Activated naive CD4-positive, alpha-beta T cell treated with anti-CD3 and anti-CD28 coated beads, Interleukin-2, amount 50 U/mL, for 24 hours (primary cell): ENCODE results near the gene VAMP1.

Experiments
- H3K27ac Mint-ChIP-seq: one replicate; pipeline ENCODE4 v1.8.0; 2021; ENCODE audit warnings: mild to moderate bottlenecking, mixed read lengths
- H3K27me3 Mint-ChIP-seq: one replicate; pipeline ENCODE4 v1.8.0; 2021; ENCODE audit warnings: mixed read lengths
- H3K36me3 Mint-ChIP-seq: one replicate; pipeline ENCODE4 v1.8.0; 2021; ENCODE audit warnings: mixed read lengths
- H3K4me1 Mint-ChIP-seq: one replicate; pipeline ENCODE4 v1.8.0; 2021; ENCODE audit warnings: mixed read lengths
- H3K4me3 Mint-ChIP-seq: one replicate; pipeline ENCODE4 v1.8.0; 2021; ENCODE audit warnings: mild to moderate bottlenecking, mixed read lengths
- H3K9me3 Mint-ChIP-seq: one replicate; pipeline ENCODE4 v1.8.0; 2021; ENCODE audit warnings: mixed read lengths

VAMP1 gene

GRCh38 chr12:6462234-6462995 is 8.1 kb downstream of the VAMP1 start:
- peak overlapping the region; percentile 82 for H3K4me3 Mint-ChIP-seq
- no peaks in the 10 kb centered on the region for H3K9me3 Mint-ChIP-seq
- no peaks in the 10 kb centered on the region for H3K27me3 Mint-ChIP-seq
- peaks cover 42% of the 10 kb centered on the region for H3K36me3 Mint-ChIP-seq
- H3K27ac Mint-ChIP-seq = peak overlapping the region; percentile 99
- H3K4me1 Mint-ChIP-seq = peaks cover 88% of the 10 kb centered on the region

- Mint-ChIP-seq H3K9me3 (no peaks in the 10 kb centered on the region), H3K27ac (peak overlapping the region; percentile 99), H3K27me3 (no peaks in the 10 kb centered on the region), H3K36me3 (peaks cover 47% of the 10 kb centered on the region), H3K4me1 (peaks cover 87% of the 10 kb centered on the region), H3K4me3 (peak overlapping the region; percentile 82)
Measured at GRCh38 chr12:6461401-6462233, 8.9 kb downstream of the VAMP1 start.

- Mint-ChIP-seq H3K27me3 (no peaks in the 10 kb centered on the region), H3K4me3 (peak overlapping the region; percentile 82), H3K4me1 (peaks cover 82% of the 10 kb centered on the region), H3K27ac (peak overlapping the region; percentile 99), H3K9me3 (no peaks in the 10 kb centered on the region), H3K36me3 (peaks cover 48% of the 10 kb centered on the region)
Measured at GRCh38 chr12:6460751-6461371, 9.6 kb downstream of the VAMP1 start.

- H3K27me3 Mint-ChIP-seq = no peaks in the 10 kb centered on the region
- peaks cover 78% of the 10 kb centered on the region for H3K4me1 Mint-ChIP-seq
- H3K4me3 Mint-ChIP-seq = peak overlapping the region; percentile 31
- H3K27ac Mint-ChIP-seq = peak overlapping the region; percentile 87
- H3K36me3 Mint-ChIP-seq = peaks cover 47% of the 10 kb centered on the region
- H3K9me3 Mint-ChIP-seq = no peaks in the 10 kb centered on the region
Measured at GRCh38 chr12:6459004-6459337, 11.5 kb downstream of the VAMP1 start.

- H3K4me3 Mint-ChIP-seq = peak overlapping the region; percentile 31
- H3K27me3 Mint-ChIP-seq = no peaks in the 10 kb centered on the region
- H3K27ac Mint-ChIP-seq = peak overlapping the region; percentile 87
- H3K9me3 Mint-ChIP-seq = no peaks in the 10 kb centered on the region
- peaks cover 45% of the 10 kb centered on the region for H3K36me3 Mint-ChIP-seq
- peaks cover 78% of the 10 kb centered on the region for H3K4me1 Mint-ChIP-seq
Measured at GRCh38 chr12:6458281-6459003, 12.0 kb downstream of the VAMP1 start.

- Mint-ChIP-seq H3K27me3 (no peaks in the 10 kb centered on the region), H3K27ac (peak overlapping the region; percentile 88), H3K4me3 (no peak overlapping the region), H3K9me3 (no peaks in the 10 kb centered on the region), H3K4me1 (peaks cover 76% of the 10 kb centered on the region), H3K36me3 (peaks cover 44% of the 10 kb centered on the region)
Measured at GRCh38 chr12:6457220-6457945, 13.1 kb downstream of the VAMP1 start.

GRCh38 chr12:6452944-6453630 is 17.4 kb downstream of the VAMP1 start:
- H3K36me3 Mint-ChIP-seq = peaks cover 28% of the 10 kb centered on the region
- no peaks in the 10 kb centered on the region for H3K9me3 Mint-ChIP-seq
- peaks cover 65% of the 10 kb centered on the region for H3K4me1 Mint-ChIP-seq

GRCh38 chr12:6452245-6452943 is 18.1 kb downstream of the VAMP1 start:
- peaks cover 29% of the 10 kb centered on the region for H3K36me3 Mint-ChIP-seq

More at GRCh38 chr12:6452944-6453630, 17.4 kb downstream of the VAMP1 start:
- Mint-ChIP-seq H3K27ac (peak overlapping the region; percentile 100), H3K27me3 (no peaks in the 10 kb centered on the region), H3K4me3 (peak overlapping the region; percentile 100)

GRCh38 chr12:6451348-6452244 is 18.9 kb downstream of the VAMP1 start, which contains the start of gene TAPBPL:
Gene TAPBPL, plus strand, starts transcription at chr12:6452042. Its CDS starts 207 bp downstream, at chr12:6452249.
- Mint-ChIP-seq H3K27me3 (no peaks in the 10 kb centered on the region), H3K4me3 (peak within 1 kb of the TSS; percentile 100), H3K27ac (peak within 1 kb of the TSS; percentile 100), H3K9me3 (no peaks in the 10 kb centered on the region), H3K36me3 (peaks cover 23% of the 10 kb centered on the region), H3K4me1 (peaks cover 70% of the 10 kb centered on the region)

More at GRCh38 chr12:6452245-6452943, 18.1 kb downstream of the VAMP1 start:
- peak overlapping the region; percentile 100 for H3K27ac Mint-ChIP-seq
- H3K4me3 Mint-ChIP-seq = peak overlapping the region; percentile 100
- H3K27me3 Mint-ChIP-seq = no peaks in the 10 kb centered on the region
- no peaks in the 10 kb centered on the region for H3K9me3 Mint-ChIP-seq
- H3K4me1 Mint-ChIP-seq = peaks cover 69% of the 10 kb centered on the region

GRCh38 chr12:6450869-6451347 is 19.6 kb downstream of the VAMP1 start:
- H3K9me3 Mint-ChIP-seq = no peaks in the 10 kb centered on the region
- peaks cover 21% of the 10 kb centered on the region for H3K36me3 Mint-ChIP-seq
- peak overlapping the region; percentile 100 for H3K27ac Mint-ChIP-seq
- no peaks in the 10 kb centered on the region for H3K27me3 Mint-ChIP-seq
- peaks cover 73% of the 10 kb centered on the region for H3K4me1 Mint-ChIP-seq
- peak overlapping the region; percentile 100 for H3K4me3 Mint-ChIP-seq

- Mint-ChIP-seq H3K4me1 (peaks cover 69% of the 10 kb centered on the region), H3K4me3 (peak overlapping the region; percentile 100), H3K9me3 (no peaks in the 10 kb centered on the region), H3K36me3 (peaks cover 23% of the 10 kb centered on the region), H3K27me3 (no peaks in the 10 kb centered on the region), H3K27ac (peak overlapping the region; percentile 100)
Measured at GRCh38 chr12:6450091-6450868, 20.2 kb downstream of the VAMP1 start.
